Measurements from ENCODE around the gene SSRP1. TPM values are rescaled to one million over a fixed set of nuclear protein-coding genes. Genes with fewer than 3 reads are reported as not detected.

The SSRP1 gene
- total RNA-seq, 1 experiment from 2014 or later: 125 TPM

DNA sequence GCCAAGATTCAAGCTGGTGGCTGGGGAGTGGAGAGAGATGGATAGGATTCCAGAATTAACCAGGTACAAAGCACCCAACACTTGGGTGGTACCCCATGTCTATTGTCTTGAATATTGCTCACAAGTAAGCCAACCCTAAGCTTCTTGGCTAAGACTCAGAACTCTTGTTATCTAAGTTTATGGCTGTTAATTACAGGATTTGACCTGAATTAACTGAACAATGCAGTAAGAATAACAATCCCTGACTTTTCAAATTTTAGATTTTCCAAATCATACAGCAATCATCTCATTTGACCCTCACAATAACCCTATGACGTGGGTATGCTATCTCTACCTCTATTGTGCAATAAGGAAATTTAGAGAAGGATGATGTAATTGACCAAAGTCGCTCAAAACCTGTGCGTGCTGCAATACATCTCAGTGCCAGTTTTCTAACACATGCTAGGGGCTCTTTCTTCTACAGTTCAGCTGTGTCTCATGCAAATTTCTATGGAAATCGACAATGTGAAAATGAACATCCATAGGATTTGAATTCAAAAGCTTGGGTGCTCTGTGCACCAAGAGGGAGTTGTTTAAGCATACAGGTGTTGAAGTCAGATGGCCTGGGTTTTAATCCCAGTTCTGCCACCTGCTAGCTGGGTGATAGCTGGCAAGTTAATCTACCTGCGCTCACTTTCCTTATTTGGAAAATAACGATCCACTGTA lies 58.6 kb downstream of the SSRP1 start:
- no peak for DNase-seq (ENCODE audit: extremely low read depth, low read depth)

- no peak for DNase-seq (ENCODE audit: extremely low read depth, low read depth)
Observed at GRCh38 chr11:57276169-57276970, 59.3 kb downstream of the SSRP1 start.

Other genes starting within 250 kb of the SSRP1 start
- gene LRRC55, start 153.9 kb downstream of the SSRP1 start, total RNA-seq (2014; rRNA removed; shearing (Covaris generic)): not detected in 2 replicates
- gene APLNR, start 98.6 kb downstream of the SSRP1 start, total RNA-seq (2014; rRNA removed; shearing (Covaris generic)): not detected in 2 replicates
- 17.8 and 19.1 TPM in 2 replicates for gene TNKS1BP1, start 10.9 kb downstream of the SSRP1 start, total RNA-seq (2014; rRNA removed; shearing (Covaris generic))
- gene P2RX3, start 2.5 kb upstream of the SSRP1 start, total RNA-seq (2014; rRNA removed; shearing (Covaris generic)): not detected in 2 replicates
- gene PRG3, start 45.3 kb upstream of the SSRP1 start, total RNA-seq (2014; rRNA removed; shearing (Covaris generic)): not detected in 2 replicates
- not detected in 2 replicates for gene PRG2, start 54.8 kb upstream of the SSRP1 start, total RNA-seq (2014; rRNA removed; shearing (Covaris generic))
- gene SLC43A3, start 91.2 kb upstream of the SSRP1 start, total RNA-seq (2014; rRNA removed; shearing (Covaris generic)): not detected in 2 replicates
- gene RTN4RL2, start 124.6 kb upstream of the SSRP1 start, total RNA-seq (2014; rRNA removed; shearing (Covaris generic)): 0.45 and 0.72 TPM in 2 replicates
- 5.1 and 7.6 TPM in 2 replicates for gene SLC43A1, start 179.8 kb upstream of the SSRP1 start, total RNA-seq (2014; rRNA removed; shearing (Covaris generic))
- 91.7 and 100 TPM in 2 replicates for gene TIMM10, start 194.9 kb upstream of the SSRP1 start, total RNA-seq (2014; rRNA removed; shearing (Covaris generic))
- not detected in 2 replicates for gene SMTNL1, start 201.7 kb upstream of the SSRP1 start, total RNA-seq (2014; rRNA removed; shearing (Covaris generic))
- 20.1 and 20.8 TPM in 2 replicates for gene UBE2L6, start 231.8 kb upstream of the SSRP1 start, total RNA-seq (2014; rRNA removed; shearing (Covaris generic))

All from NCI-H460 (cell line).